DMS153 (cell line): ENCODE data around the gene XPNPEP2.

Source experiments
- DNase-seq: peaks from one replicate; lab custom pipeline; 2025; lab: John Stamatoyannopoulos, UW

Gene XPNPEP2

GRCh38 chrX:129750971-129751370 lies 12.2 kb downstream of the XPNPEP2 start:
- no peak for DNase-seq

- DNase-seq: no peak
These were observed 15.6 kb downstream of the XPNPEP2 start for GRCh38 chrX:129754056-129755024.

- no peak for DNase-seq
These were observed 17.2 kb downstream of the XPNPEP2 start for GRCh38 chrX:129755779-129756650.

GRCh38 chrX:129759576-129760061 lies 20.8 kb downstream of the XPNPEP2 start:
- no peak for DNase-seq

- DNase-seq: no peak
These were observed 21.4 kb downstream of the XPNPEP2 start for GRCh38 chrX:129760155-129760554.

GRCh38 chrX:129760981-129761380 lies 22.2 kb downstream of the XPNPEP2 start:
- no peak for DNase-seq

- DNase-seq: no peak
These were observed 22.8 kb downstream of the XPNPEP2 start for GRCh38 chrX:129761596-129761995.

- no peak for DNase-seq
These were observed 23.7 kb downstream of the XPNPEP2 start for GRCh38 chrX:129762448-129762847.

GRCh38 chrX:129763666-129764065 lies 24.9 kb downstream of the XPNPEP2 start:
- no peak for DNase-seq

GRCh38 chrX:129768186-129768585 lies 29.4 kb downstream of the XPNPEP2 start:
- DNase-seq: no peak

- DNase-seq: no peak
These were observed 30.0 kb downstream of the XPNPEP2 start for GRCh38 chrX:129768586-129769466.

- DNase-seq: no peak
These were observed 30.8 kb downstream of the XPNPEP2 start for GRCh38 chrX:129769467-129770154.

- DNase-seq: no peak
These were observed 32.7 kb downstream of the XPNPEP2 start for GRCh38 chrX:129771266-129771995.

GRCh38 chrX:129772796-129773431 lies 34.1 kb downstream of the XPNPEP2 start:
- DNase-seq: no peak

GRCh38 chrX:129773649-129774458 lies 35.1 kb downstream of the XPNPEP2 start:
- DNase-seq: no peak

GRCh38 chrX:129777218-129778030 lies 38.6 kb downstream of the XPNPEP2 start:
- peak; percentile 81 for DNase-seq

- no peak for DNase-seq
These were observed 40.4 kb downstream of the XPNPEP2 start for GRCh38 chrX:129779086-129779672.

GRCh38 chrX:129779747-129780146 lies 41.0 kb downstream of the XPNPEP2 start, which contains the start of gene SASH3:
TSS of gene SASH3 (plus strand) at chrX:129779949. CDS start at chrX:129780098, 149 bp downstream.
- no peak for DNase-seq
